Thymus (tissue), 11 donors: Measurements from ENCODE around the gene GABRB3. TPM values are rescaled to one million over a fixed set of nuclear protein-coding genes. Genes with fewer than 3 reads are reported as not detected.

Experiments used
- DNase-seq, 9 donors: peaks; one replicate each; pipeline ENCODE4 v3.0.0-alpha.2; 2013; ENCODE audit warnings: low spot score in 9 of 9, low read depth in 6 of 9, missing footprints in 1 of 9
- H3K27ac ChIP-seq, 2 donors: one replicate each; pipeline ENCODE4 v1.5.1; 2013; ENCODE audit warnings: control low read depth in 1 of 2, low read depth in 1 of 2, low read length in 1 of 2, mild to moderate bottlenecking in 1 of 2, moderate library complexity in 1 of 2
- H3K27me3 ChIP-seq, 2 donors: one replicate each; pipeline ENCODE4 v1.5.1; 2013; ENCODE audit warnings: low read length in 1 of 2; ENCODE audit not compliant: control insufficient read depth in 2 of 2, insufficient read depth in 1 of 2
- H3K36me3 ChIP-seq, 2 donors: one replicate each; pipeline ENCODE4 v1.5.1; 2013; ENCODE audit warnings: low read length in 1 of 2, mild to moderate bottlenecking in 1 of 2, moderate library complexity in 1 of 2; ENCODE audit not compliant: control insufficient read depth in 2 of 2, insufficient read depth in 2 of 2
- H3K4me1 ChIP-seq, 2 donors: one replicate each; pipeline ENCODE4 v1.5.1; 2013; ENCODE audit warnings: low read length in 2 of 2; ENCODE audit not compliant: control insufficient read depth in 2 of 2, insufficient read depth in 2 of 2
- H3K4me3 ChIP-seq, 2 donors: one replicate each; pipeline ENCODE4 v1.5.1; 2013; ENCODE audit warnings: low read length in 2 of 2, control low read depth in 1 of 2, mild to moderate bottlenecking in 1 of 2
- H3K9me3 ChIP-seq, 2 donors: one replicate each; pipeline ENCODE4 v1.5.1; 2013; ENCODE audit warnings: low read length in 1 of 2, mild to moderate bottlenecking in 1 of 2; ENCODE audit not compliant: control insufficient read depth in 2 of 2, insufficient read depth in 1 of 2
- WGBS: extraction: QIAGEN DNeasy Blood & Tissue Kit; methylation state at CpG from one replicate; pipeline ENCODE4 v1.1.7; 2013; 5-methylcytosine and 5-hydroxymethylcytosine counted together
- polyA plus RNA-seq: library from polyadenylated mRNA; stranded (reverse); fragments of 200-250 nt; gene quantifications from one replicate; pipeline ENCODE4 v1.2.3, GENCODE V29; 2013
- total RNA-seq: library from RNA; stranded (reverse); fragments of 120-200 nt; gene quantifications from one replicate; pipeline ENCODE4 v1.2.4, GENCODE V29; 2013
- donor health status: healthy.

GABRB3 gene
- total and polyA plus RNA-seq, 2 donors = 1.9 to 2.8 TPM

DNA sequence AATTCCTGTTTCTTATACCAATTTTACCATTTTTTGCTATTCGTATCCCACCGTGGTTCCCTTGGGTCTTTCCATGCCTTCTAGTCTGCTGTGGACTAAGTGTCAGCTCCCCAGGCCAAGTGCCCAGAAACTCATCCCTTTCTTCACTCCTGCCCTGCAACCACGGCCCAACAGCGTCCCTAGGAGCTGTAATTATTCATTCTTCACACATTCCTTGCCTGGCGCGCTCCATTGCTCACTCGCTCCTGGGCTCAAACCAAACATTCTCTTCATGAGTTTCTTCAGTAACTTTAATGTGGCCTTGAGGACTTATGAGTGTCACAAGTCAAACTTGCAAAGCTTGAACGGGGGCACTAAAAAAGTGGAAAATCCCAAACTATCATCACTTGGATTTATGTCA lies 15.7 kb downstream of the GABRB3 start:
- no peaks in the 10 kb centered on the region for H3K27me3 ChIP-seq
- no peak for DNase-seq
- no peak overlapping the region for H3K27ac ChIP-seq
- H3K4me1 ChIP-seq = no peaks in the 10 kb centered on the region
- WGBS = 71% methylated on average over 8 of the region's 8 CpGs
- H3K36me3 ChIP-seq = no peaks in the 10 kb centered on the region
- no peaks in the 10 kb centered on the region for H3K9me3 ChIP-seq
- H3K4me3 ChIP-seq = no peak overlapping the region

DNA sequence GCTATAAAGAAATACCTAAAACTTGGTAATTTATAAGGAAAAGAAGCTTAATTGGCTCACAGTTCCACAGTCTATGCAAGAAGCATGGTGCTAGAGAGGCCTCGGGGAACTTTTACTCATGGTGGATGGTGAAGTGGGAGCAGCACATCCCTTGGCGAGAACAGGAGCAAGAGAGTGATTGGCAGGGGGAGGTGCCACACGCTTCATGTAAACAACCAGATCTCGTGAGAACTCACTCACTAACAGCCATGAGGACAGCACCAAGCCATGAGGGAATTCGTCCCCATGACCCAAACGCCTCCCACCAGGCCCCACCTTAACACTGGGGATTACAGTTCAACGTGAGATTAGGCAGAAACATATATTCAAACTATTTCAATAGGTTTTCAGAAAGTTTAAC lies 28.0 kb downstream of the GABRB3 start:
- 80% methylated on average over 7 of the region's 7 CpGs for WGBS
- no peak for DNase-seq
- Histone ChIP-seq H3K36me3 (no peaks in the 10 kb centered on the region), H3K4me1 (no peaks in the 10 kb centered on the region), H3K27ac (no peak overlapping the region), H3K27me3 (no peaks in the 10 kb centered on the region), H3K9me3 (peaks cover 0 to 3% of the 10 kb centered on the region in 2 donors), H3K4me3 (no peak overlapping the region)

GRCh38 chr15:26739791-26740190 lies 33.1 kb downstream of the GABRB3 start:
- Histone ChIP-seq H3K4me3 (no peak overlapping the region), H3K27ac (no peak overlapping the region), H3K9me3 (peaks cover 0 to 3% of the 10 kb centered on the region in 2 donors), H3K27me3 (no peaks in the 10 kb centered on the region), H3K4me1 (no peaks in the 10 kb centered on the region), H3K36me3 (no peaks in the 10 kb centered on the region)
- DNase-seq = no peak
- 65% methylated on average over 7 of the region's 7 CpGs for WGBS

DNA sequence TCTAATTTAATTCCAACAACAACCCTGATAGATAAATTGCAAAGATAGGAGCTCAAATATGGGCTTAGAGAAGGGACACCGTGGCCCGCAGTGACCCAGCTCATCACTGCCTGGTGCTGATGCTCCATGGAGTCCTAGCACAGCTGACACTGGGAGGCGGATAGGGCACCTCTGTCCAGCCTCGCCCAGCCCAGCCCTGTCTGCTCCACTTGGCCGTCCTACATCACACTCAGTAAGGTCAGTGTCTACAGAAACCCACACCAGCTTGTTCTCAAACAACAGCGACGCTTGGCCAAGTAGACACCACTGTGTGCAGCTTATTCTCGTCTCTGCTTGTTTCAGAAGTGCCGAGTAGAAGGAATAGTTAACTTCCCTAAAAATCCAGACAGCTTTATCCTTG lies 33.9 kb downstream of the GABRB3 start:
- no peak for DNase-seq
- no peaks in the 10 kb centered on the region for H3K4me1 ChIP-seq
- no peak overlapping the region for H3K27ac ChIP-seq
- H3K4me3 ChIP-seq = no peak overlapping the region
- no peaks in the 10 kb centered on the region for H3K36me3 ChIP-seq
- peaks cover 0 to 3% of the 10 kb centered on the region in 2 donors for H3K9me3 ChIP-seq
- WGBS = 86% methylated on average over 9 of the region's 9 CpGs
- no peaks in the 10 kb centered on the region for H3K27me3 ChIP-seq

DNA sequence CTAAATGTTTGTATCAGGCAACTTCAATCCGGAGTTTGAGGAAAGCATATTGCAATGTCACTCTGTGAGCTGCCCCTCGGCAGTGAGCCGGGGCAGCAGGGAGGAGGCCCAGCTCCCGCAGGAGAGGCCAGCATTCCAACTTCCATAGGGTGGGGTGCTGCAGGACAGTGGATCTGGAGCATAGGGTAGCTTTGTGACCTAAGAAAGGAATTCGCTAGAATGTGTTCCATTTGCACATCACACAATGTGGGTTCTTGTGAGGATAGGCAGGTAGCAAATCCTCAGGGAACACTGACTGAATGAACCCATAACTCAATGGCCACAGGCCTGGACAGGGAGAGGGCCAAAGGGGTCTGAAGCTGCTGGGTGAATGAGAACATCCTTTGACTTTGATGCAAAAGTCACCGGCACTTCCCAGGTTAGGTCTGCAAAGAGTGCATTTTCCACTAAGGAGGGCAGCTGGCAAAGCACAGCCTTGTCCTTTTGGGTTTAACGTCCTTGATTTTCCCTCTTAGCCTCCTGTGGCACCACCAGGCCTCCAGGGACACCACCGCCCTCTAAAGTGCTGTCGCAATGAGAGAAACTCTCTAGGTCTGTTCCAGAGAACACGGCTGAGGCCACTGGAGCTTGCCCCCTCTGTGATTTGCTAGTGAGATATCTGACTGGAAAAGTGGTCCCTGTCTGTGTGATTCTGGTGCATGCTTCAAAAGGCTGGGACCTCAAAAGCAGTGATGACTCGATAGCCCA lies 36.2 kb downstream of the GABRB3 start:
- H3K27ac ChIP-seq = no peak overlapping the region
- H3K4me3 ChIP-seq = no peak overlapping the region
- DNase-seq = no peak
- peaks cover 0 to 3% of the 10 kb centered on the region in 2 donors for H3K9me3 ChIP-seq
- no peaks in the 10 kb centered on the region for H3K27me3 ChIP-seq
- WGBS = 80% methylated on average over 11 of the region's 11 CpGs
- no peaks in the 10 kb centered on the region for H3K36me3 ChIP-seq
- no peaks in the 10 kb centered on the region for H3K4me1 ChIP-seq

DNA sequence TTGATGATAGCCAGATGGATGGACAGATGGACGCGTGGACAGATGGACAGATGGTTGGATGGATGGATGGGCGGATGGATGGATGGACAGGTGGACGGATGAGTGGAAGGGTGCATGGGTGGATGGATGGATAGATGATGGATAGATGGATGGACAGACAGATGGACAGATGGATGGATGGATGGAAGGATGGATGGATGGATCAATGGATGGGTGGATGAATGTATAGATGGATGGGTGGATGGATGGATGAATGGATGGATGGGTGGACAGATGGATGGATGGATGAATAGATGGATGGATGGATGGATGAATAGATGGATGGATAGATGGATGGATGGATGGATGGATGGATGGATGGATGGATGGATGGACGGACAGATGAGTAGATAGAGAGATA lies 40.9 kb downstream of the GABRB3 start:
- Histone ChIP-seq H3K36me3 (no peaks in the 10 kb centered on the region), H3K27ac (no peak overlapping the region), H3K27me3 (no peaks in the 10 kb centered on the region), H3K4me1 (no peaks in the 10 kb centered on the region), H3K9me3 (no peaks in the 10 kb centered on the region), H3K4me3 (no peak overlapping the region)
- no peak for DNase-seq
- WGBS = 96% methylated on average over 5 of the region's 5 CpGs

- H3K27ac ChIP-seq = no peak overlapping the region
- H3K4me1 ChIP-seq = no peaks in the 10 kb centered on the region
- DNase-seq = no peak
- no peak overlapping the region for H3K4me3 ChIP-seq
- no peaks in the 10 kb centered on the region for H3K9me3 ChIP-seq
- H3K27me3 ChIP-seq = no peaks in the 10 kb centered on the region
- H3K36me3 ChIP-seq = no peaks in the 10 kb centered on the region
These were observed 43.3 kb downstream of the GABRB3 start for GRCh38 chr15:26729581-26729980.

DNA sequence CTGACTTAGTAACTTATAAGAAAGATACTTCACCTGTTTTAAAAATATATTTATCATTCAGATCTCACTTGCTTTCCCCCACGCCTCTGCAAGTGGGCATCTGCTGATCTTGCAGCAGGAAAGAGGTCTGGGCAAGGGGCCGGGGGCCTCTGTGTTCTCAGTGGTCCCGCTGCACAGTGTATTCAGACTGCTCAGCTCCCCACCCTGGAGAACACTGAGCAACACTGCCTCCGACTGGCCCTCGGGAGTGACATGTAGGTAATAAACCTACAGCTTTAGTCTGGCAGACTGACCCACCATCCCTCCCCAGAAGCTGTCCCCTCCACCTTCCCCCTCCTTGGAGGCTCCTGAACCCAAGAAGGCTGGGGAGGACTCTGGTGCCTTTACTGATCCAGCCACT lies 43.8 kb downstream of the GABRB3 start:
- Histone ChIP-seq H3K27ac (no peak overlapping the region), H3K36me3 (no peaks in the 10 kb centered on the region), H3K4me3 (no peak overlapping the region), H3K9me3 (no peaks in the 10 kb centered on the region), H3K4me1 (no peaks in the 10 kb centered on the region), H3K27me3 (no peaks in the 10 kb centered on the region)
- 74% methylated on average over 5 of the region's 5 CpGs for WGBS
- no peak for DNase-seq

DNA sequence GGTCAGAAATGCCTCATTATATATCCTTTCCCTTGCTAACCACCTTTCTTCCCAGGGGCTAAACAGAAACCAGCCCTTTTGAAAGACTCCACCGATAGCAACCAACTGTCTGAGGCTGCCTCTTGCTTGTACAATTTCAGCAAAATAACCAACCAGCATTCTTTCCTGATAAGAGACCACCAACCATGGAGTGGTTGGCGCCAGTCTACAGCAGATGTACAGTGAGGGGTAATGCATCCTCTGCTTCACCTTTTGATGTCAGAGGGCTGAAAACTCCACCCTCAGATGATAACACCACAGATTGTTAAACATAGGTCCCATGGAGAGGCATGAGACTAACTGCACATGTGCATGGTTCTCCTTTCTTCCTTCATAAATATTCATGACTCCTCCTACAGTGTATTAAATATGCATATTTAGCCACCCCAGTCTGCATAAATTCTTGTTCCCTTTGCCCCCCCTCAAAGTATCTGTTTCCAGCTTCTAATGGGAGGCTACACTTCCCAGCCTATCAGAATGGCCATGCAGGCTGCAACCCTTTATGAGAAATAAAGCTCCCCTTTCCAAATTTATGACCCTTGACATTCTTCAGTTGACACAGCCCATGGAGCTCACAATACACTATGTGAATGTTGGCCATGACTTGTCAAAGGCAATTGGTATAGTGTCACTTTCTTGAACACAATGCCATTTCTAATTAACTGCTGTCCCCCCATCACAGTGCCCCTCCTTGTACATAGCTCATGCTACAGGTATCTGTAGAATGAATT lies 48.3 kb downstream of the GABRB3 start:
- H3K4me1 ChIP-seq = no peaks in the 10 kb centered on the region
- WGBS = 95% methylated on average over 2 of the region's 2 CpGs
- DNase-seq = no peak
- H3K27me3 ChIP-seq = no peaks in the 10 kb centered on the region
- no peaks in the 10 kb centered on the region for H3K9me3 ChIP-seq
- H3K27ac ChIP-seq = no peak overlapping the region
- no peak overlapping the region for H3K4me3 ChIP-seq
- no peaks in the 10 kb centered on the region for H3K36me3 ChIP-seq
